Osteocyte (in vitro differentiated cells): ENCODE data around the gene TGFA. TPM values are rescaled to one million over a fixed set of nuclear protein-coding genes. Genes with fewer than 3 reads are reported as not detected.

Experiments used
- DNase-seq: peaks from one replicate; pipeline ENCODE4 v3.0.0; 2021; ENCODE audit warnings: mixed read lengths; ENCODE audit not compliant: unreplicated experiment; ENCODE audit errors: extremely low spot score
- H3K27ac Mint-ChIP-seq: one replicate; pipeline ENCODE4 v1.8.0; 2021; ENCODE audit warnings: mild to moderate bottlenecking, mixed read lengths; ENCODE audit not compliant: unreplicated experiment
- H3K27me3 Mint-ChIP-seq: one replicate; pipeline ENCODE4 v1.8.0; 2021; ENCODE audit warnings: mixed read lengths; ENCODE audit not compliant: unreplicated experiment
- H3K36me3 Mint-ChIP-seq: one replicate; pipeline ENCODE4 v1.8.0; 2021; ENCODE audit warnings: mixed read lengths; ENCODE audit not compliant: unreplicated experiment
- H3K4me1 Mint-ChIP-seq: one replicate; pipeline ENCODE4 v1.8.0; 2021; ENCODE audit warnings: mixed read lengths; ENCODE audit not compliant: unreplicated experiment
- H3K4me3 Mint-ChIP-seq: one replicate; pipeline ENCODE4 v1.8.0; 2021; ENCODE audit warnings: mild to moderate bottlenecking, moderate library complexity, mixed read lengths; ENCODE audit not compliant: unreplicated experiment
- H3K9me3 Mint-ChIP-seq: one replicate; pipeline ENCODE4 v1.8.0; 2021; ENCODE audit warnings: mixed read lengths; ENCODE audit not compliant: unreplicated experiment
- CTCF ChIP-seq: fragments of 200-600 bp; sonication (generic); IDR thresholded peaks from 2 replicates; pipeline ENCODE4 v1.5.0; 2021; ENCODE audit warnings: antibody characterized with exemption, mild to moderate bottlenecking, moderate library complexity
- total RNA-seq: library from RNA; stranded (reverse); gene quantifications from 2 replicates; pipeline ENCODE4 v1.2.1, GENCODE V29; 2021

The TGFA gene
- total RNA-seq, 1 donor from 2014 or later = 0.08 TPM

DNA sequence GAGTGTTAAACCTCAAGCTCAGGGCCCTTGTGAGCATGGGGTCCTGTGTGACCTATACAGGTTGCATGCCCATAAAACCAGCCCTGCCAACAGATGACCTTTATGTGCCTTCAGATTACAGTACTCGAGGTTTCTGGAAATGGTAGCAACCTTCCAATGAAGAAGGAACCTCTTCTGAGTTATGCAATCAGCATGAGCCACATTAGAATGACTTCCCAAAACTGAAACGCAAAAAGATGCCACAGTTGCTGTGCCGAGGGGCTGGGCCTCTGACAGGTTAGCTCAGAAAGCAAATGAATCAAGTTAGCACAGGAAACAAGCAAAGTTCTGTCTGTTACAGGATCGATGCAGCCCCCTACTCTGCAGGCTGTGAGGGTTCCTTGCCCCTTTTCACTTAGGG is 37.7 kb downstream of the TGFA start:
- Mint-ChIP-seq H3K4me3 (no peak overlapping the region), H3K9me3 (no peaks in the 10 kb centered on the region), H3K36me3 (no peaks in the 10 kb centered on the region), H3K4me1 (no peaks in the 10 kb centered on the region), H3K27ac (no peak overlapping the region), H3K27me3 (peaks cover 5% of the 10 kb centered on the region)
- no peak for DNase-seq
- TF ChIP-seq CTCF = no peak

DNA sequence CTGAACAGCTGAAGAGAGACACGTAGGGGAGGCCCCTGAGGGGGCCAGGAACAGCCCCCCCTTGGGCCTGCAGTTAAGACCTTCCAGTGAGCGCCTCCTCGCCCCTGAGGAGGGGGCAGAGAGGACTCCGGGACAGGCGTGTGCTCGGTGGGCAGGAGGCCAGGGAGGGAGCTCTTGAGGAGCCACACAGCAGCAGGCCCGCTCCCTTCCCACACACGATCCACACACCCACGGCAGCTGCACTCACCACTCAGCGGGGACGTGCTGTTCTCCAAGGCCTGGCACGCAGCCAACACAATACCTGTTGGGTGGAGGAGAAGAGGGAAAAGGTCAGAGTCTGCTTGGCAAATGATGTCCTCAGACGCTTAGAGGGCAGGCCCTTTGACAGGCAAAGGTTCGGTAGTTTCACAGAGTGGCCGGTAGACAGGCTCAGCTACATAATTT is 39.0 kb downstream of the TGFA start:
- H3K27ac Mint-ChIP-seq = no peak overlapping the region
- no peak for TF ChIP-seq CTCF
- no peaks in the 10 kb centered on the region for H3K9me3 Mint-ChIP-seq
- no peaks in the 10 kb centered on the region for H3K4me1 Mint-ChIP-seq
- DNase-seq = no peak
- no peaks in the 10 kb centered on the region for H3K36me3 Mint-ChIP-seq
- peaks cover 8% of the 10 kb centered on the region for H3K27me3 Mint-ChIP-seq
- no peak overlapping the region for H3K4me3 Mint-ChIP-seq

- Mint-ChIP-seq H3K27ac (no peak overlapping the region), H3K27me3 (peaks cover 8% of the 10 kb centered on the region), H3K4me1 (no peaks in the 10 kb centered on the region), H3K9me3 (no peaks in the 10 kb centered on the region), H3K36me3 (no peaks in the 10 kb centered on the region), H3K4me3 (no peak overlapping the region)
- DNase-seq = no peak
- no peak for TF ChIP-seq CTCF
Observed at GRCh38 chr2:70513738-70514137, 39.9 kb downstream of the TGFA start.

DNA sequence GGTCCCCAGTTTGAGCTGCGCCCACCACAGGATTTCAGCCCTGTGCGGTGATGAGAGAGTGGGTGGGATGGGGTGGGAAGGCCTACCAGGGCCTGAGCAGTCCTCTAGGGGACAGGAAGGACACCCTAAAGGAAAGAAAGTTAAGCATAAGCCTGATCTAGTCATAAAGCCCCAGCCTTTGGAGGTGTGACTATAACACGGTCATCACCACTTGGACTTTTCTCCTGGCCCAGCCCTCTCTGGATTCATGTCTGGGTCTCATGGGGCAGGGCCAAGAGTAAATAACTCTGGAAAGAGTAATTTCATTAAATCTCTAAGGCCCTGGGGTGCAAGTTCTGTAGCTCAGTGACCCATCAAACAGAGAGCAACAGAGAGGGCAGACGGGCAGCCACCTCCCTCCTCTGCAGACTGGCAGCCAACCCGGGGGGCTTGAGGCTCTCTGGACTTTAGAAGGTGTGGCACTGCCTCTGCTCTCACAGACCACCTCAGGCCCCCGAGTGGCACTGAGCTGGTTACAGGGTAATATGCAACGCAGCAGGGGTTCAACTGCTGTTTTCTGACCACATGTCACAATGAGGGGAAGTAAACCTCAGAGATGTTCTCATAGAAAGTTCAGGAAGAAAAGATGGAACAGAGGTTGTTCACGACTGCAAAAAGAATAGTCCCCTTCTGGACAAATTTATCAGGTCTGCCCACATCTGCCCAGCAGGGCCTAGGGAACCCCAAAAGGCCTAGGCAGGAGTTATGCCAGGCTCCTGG is 41.5 kb downstream of the TGFA start:
- Mint-ChIP-seq H3K27ac (no peak overlapping the region), H3K4me3 (no peak overlapping the region), H3K36me3 (no peaks in the 10 kb centered on the region), H3K9me3 (no peaks in the 10 kb centered on the region), H3K4me1 (no peaks in the 10 kb centered on the region), H3K27me3 (peaks cover 11% of the 10 kb centered on the region)
- TF ChIP-seq CTCF = no peak
- no peak for DNase-seq

GRCh38 chr2:70510313-70510712 is 43.3 kb downstream of the TGFA start:
- Mint-ChIP-seq H3K9me3 (no peaks in the 10 kb centered on the region), H3K4me1 (no peaks in the 10 kb centered on the region), H3K4me3 (no peak overlapping the region), H3K36me3 (no peaks in the 10 kb centered on the region), H3K27me3 (peaks cover 15% of the 10 kb centered on the region), H3K27ac (no peak overlapping the region)
- TF ChIP-seq CTCF = no peak
- peak; percentile 11 for DNase-seq
